ENCODE results near the gene CFAP77.

DNA sequence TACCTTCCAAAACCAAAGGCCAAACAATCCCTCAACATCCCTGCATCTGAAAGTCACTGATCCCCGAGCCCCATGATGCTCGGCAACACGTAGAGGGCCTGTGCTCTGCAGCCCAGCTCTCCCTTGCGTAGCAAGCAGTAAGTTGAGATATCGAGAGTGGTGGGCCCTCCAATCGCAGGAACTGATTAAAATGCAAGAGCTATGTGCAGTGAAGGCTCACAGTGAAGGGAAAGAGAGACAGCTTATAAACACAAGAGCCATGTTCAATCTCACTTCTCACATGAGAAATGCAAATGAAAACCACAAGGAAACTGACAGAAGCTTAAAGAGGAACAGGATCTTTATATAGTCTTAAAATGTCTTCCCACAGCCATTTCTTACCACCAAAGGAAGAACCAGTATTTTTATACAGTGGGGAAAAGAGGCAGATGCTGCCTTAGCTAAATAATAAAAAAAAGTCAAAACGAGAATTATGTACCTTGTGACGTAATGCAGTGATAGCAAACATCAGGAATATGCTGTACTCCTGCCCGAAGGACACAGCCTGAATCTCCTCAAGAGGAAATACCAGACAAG lies 28.0 kb upstream of the CFAP77 start:
- TF ChIP-seq, protein P1, sequence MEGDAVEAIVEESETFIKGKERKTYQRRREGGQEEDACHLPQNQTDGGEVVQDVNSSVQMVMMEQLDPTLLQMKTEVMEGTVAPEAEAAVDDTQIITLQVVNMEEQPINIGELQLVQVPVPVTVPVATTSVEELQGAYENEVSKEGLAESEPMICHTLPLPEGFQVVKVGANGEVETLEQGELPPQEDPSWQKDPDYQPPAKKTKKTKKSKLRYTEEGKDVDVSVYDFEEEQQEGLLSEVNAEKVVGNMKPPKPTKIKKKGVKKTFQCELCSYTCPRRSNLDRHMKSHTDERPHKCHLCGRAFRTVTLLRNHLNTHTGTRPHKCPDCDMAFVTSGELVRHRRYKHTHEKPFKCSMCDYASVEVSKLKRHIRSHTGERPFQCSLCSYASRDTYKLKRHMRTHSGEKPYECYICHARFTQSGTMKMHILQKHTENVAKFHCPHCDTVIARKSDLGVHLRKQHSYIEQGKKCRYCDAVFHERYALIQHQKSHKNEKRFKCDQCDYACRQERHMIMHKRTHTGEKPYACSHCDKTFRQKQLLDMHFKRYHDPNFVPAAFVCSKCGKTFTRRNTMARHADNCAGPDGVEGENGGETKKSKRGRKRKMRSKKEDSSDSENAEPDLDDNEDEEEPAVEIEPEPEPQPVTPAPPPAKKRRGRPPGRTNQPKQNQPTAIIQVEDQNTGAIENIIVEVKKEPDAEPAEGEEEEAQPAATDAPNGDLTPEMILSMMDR (IDR thresholded peaks at IDR 0.05) = no peak
- TF ChIP-seq POLR2A (IDR thresholded peaks at IDR 0.05) = no peak
